IMR-90 (cell line): Measurements from ENCODE around the gene RFX2. TPM values are rescaled to one million over a fixed set of nuclear protein-coding genes. Genes with fewer than 3 reads are reported as not detected.
A peak's percentile ranks its signal among the peaks of the same experiment; 100 is the strongest.

Experiments used
- ATAC-seq: fragments of 200-7000 bp; cut with Tn5 transposase; 2 replicates; pipeline ENCODE4 v1.9.1; 2020; ENCODE audit warnings: low read depth, mild to moderate bottlenecking, moderate library complexity
- BruUV-seq: library from RNA; stranded (reverse); fragments of 400-500 nt; replicated peaks from 2 replicates; lab custom pipeline; 2021; lab: Mats Ljungman, UMichigan
- CTCF ChIA-PET: fragments of 300-600 bp; formaldehyde crosslinking; extraction: SDS; loops from one replicate; lab custom pipeline; 2021; ENCODE audit warnings: antibody characterized with exemption; lab: Yijun Ruan, JAX
- POLR2A ChIA-PET: fragments of 300-600 bp; sonication (Branson Sonifier 250); formaldehyde crosslinking; loops from one replicate; lab custom pipeline; 2022; ENCODE audit warnings: antibody characterized with exemption; ENCODE audit not compliant: unreplicated experiment; lab: Charles Lee
- DNase-seq: peaks from one replicate; pipeline ENCODE4 v3.0.0; 2013
- H2AFZ ChIP-seq: replicated peaks from 2 replicates; pipeline ENCODE3; 2013; ENCODE audit warnings: low read length, mild to moderate bottlenecking; ENCODE audit not compliant: poor library complexity
- H2AK5ac ChIP-seq: 2 replicates; pipeline ENCODE4 v1.6.1; 2013; ENCODE audit warnings: low read depth, low read length, inconsistent platforms
- H2AK9ac ChIP-seq: replicated peaks from 2 replicates; pipeline ENCODE3; 2013; ENCODE audit warnings: mild to moderate bottlenecking, low read depth, low read length, moderate library complexity; ENCODE audit not compliant: poor library complexity
- H2BK120ac ChIP-seq: 2 replicates; pipeline ENCODE4 v1.6.1; 2013; ENCODE audit warnings: low read depth, low read length, inconsistent platforms
- H2BK15ac ChIP-seq: 3 replicates; pipeline ENCODE4 v1.6.1; 2013; ENCODE audit warnings: low read depth, low read length, inconsistent platforms
- H2BK20ac ChIP-seq: 2 replicates; pipeline ENCODE4 v1.6.1; 2013; ENCODE audit warnings: low read depth, mild to moderate bottlenecking, inconsistent platforms, low read length, moderate library complexity
- H2BK5ac ChIP-seq: 2 replicates; pipeline ENCODE4 v1.6.1; 2013; ENCODE audit warnings: mild to moderate bottlenecking, low read depth, low read length, inconsistent platforms; ENCODE audit not compliant: poor library complexity, severe bottlenecking
- H3K14ac ChIP-seq: replicated peaks from 2 replicates; pipeline ENCODE4 v1.6.1; 2013; ENCODE audit warnings: low read depth, low read length, inconsistent platforms
- H3K18ac ChIP-seq: 2 replicates; pipeline ENCODE4 v1.6.1; 2013; ENCODE audit warnings: low read depth, low read length, control low read depth
- H3K23ac ChIP-seq: 2 replicates; pipeline ENCODE4 v1.6.1; 2013; ENCODE audit warnings: low read depth, low read length, inconsistent platforms
- H3K27ac ChIP-seq: 2 replicates; pipeline ENCODE4 v1.5.1; 2013; ENCODE audit warnings: mild to moderate bottlenecking, control low read depth, low read length; ENCODE audit not compliant: insufficient read depth
- H3K27me3 ChIP-seq: 2 replicates; pipeline ENCODE4 v1.6.1; 2013; ENCODE audit warnings: low read length; ENCODE audit not compliant: control insufficient read depth, insufficient read depth
- H3K36me3 ChIP-seq: 2 replicates; pipeline ENCODE4 v1.6.1; 2013; ENCODE audit warnings: low read length, mixed read lengths; ENCODE audit not compliant: control insufficient read depth, insufficient read depth
- H3K4ac ChIP-seq: 2 replicates; pipeline ENCODE4 v1.6.1; 2013; ENCODE audit warnings: low read depth, low read length, inconsistent platforms
- H3K4me1 ChIP-seq: 2 replicates; pipeline ENCODE4 v1.6.1; 2013; ENCODE audit warnings: low read length, mixed read lengths; ENCODE audit not compliant: control insufficient read depth, insufficient read depth
- H3K4me2 ChIP-seq: 2 replicates; pipeline ENCODE4 v1.6.1; 2013; ENCODE audit warnings: low read depth, mild to moderate bottlenecking, control low read depth, low read length, moderate library complexity
- H3K4me3 ChIP-seq: 2 replicates; pipeline ENCODE4 v1.5.1; 2013; ENCODE audit warnings: low read depth, mild to moderate bottlenecking, control low read depth, low read length, moderate library complexity; ENCODE audit not compliant: insufficient read depth
- H3K56ac ChIP-seq: 2 replicates; pipeline ENCODE4 v1.6.1; 2013; ENCODE audit warnings: low read length, inconsistent platforms; ENCODE audit not compliant: insufficient read depth; ENCODE audit errors: extremely low read depth
- H3K79me1 ChIP-seq, 2 experiments: 2 replicates each; pipeline ENCODE4 v1.6.1; 2013; ENCODE audit warnings: low read length in 2 of 2, inconsistent platforms in 1 of 2, low read depth in 1 of 2
- H3K9ac ChIP-seq: 2 replicates; pipeline ENCODE4 v1.6.1; 2013; ENCODE audit warnings: low read depth, low read length, control low read depth
- H3K9me1 ChIP-seq: 2 replicates; pipeline ENCODE4 v1.6.1; 2013; ENCODE audit warnings: low read length, inconsistent platforms; ENCODE audit not compliant: insufficient read depth
- H3K9me3 ChIP-seq: 2 replicates; pipeline ENCODE4 v1.6.1; 2013; ENCODE audit warnings: low read length; ENCODE audit not compliant: control insufficient read depth, insufficient read depth
- H4K20me1 ChIP-seq: 2 replicates; pipeline ENCODE4 v1.6.1; 2013; ENCODE audit warnings: low read length, inconsistent platforms; ENCODE audit not compliant: insufficient read depth
- H4K5ac ChIP-seq: 2 replicates; pipeline ENCODE4 v1.6.1; 2013; ENCODE audit warnings: mild to moderate bottlenecking, low read depth, low read length, control low read depth
- H4K8ac ChIP-seq, 2 experiments: 2 replicates each; pipeline ENCODE4 v1.6.1; 2013; ENCODE audit warnings: low read depth in 2 of 2, low read length in 2 of 2, control low read depth in 1 of 2, inconsistent platforms in 1 of 2
- H4K91ac ChIP-seq: 2 replicates; pipeline ENCODE4 v1.6.1; 2013; ENCODE audit warnings: low read depth, low read length, inconsistent platforms; ENCODE audit not compliant: insufficient read depth
- CHD1 ChIP-seq: IDR thresholded peaks from 2 replicates; pipeline ENCODE4 v1.6.1; 2012; ENCODE audit warnings: low read depth, low read length, improper control_type of control experiment
- MAFK ChIP-seq: IDR thresholded peaks from 2 replicates; pipeline ENCODE4 v1.6.1; 2012; ENCODE audit warnings: low read depth, low read length, improper control_type of control experiment
- MXI1 ChIP-seq: IDR thresholded peaks from 2 replicates; pipeline ENCODE4 v1.6.1; 2012; ENCODE audit warnings: low read depth, mild to moderate bottlenecking, low read length, moderate library complexity, borderline replicate concordance
- NFE2L2 ChIP-seq: fragments of 150-350 bp; IDR thresholded peaks from 2 replicates; pipeline ENCODE4 v1.6.1; 2016; ENCODE audit warnings: low read depth, mild to moderate bottlenecking, low read length
- POLR2A ChIP-seq: IDR thresholded peaks from 2 replicates; pipeline ENCODE4 v1.6.1; 2012; ENCODE audit warnings: mild to moderate bottlenecking, low read depth, low read length
- RAD21 ChIP-seq: IDR thresholded peaks from 2 replicates; pipeline ENCODE4 v1.6.1; 2012; ENCODE audit warnings: low read length, improper control_type of control experiment
- RCOR1 ChIP-seq: IDR thresholded peaks from 2 replicates; pipeline ENCODE4 v1.6.1; 2012; ENCODE audit warnings: mild to moderate bottlenecking, low read length, improper control_type of control experiment; ENCODE audit not compliant: insufficient replicate concordance
- SMC3 ChIP-seq: fragments of 150-350 bp; IDR thresholded peaks from 2 replicates; pipeline ENCODE4 v1.6.1; 2016; ENCODE audit warnings: low read depth, mild to moderate bottlenecking, antibody characterized with exemption, low read length, moderate library complexity
- WGBS, 2 experiments: methylation state at CpG; one replicate each; pipeline versions ENCODE4 v1.1.5 to v1.1.7; 2013; ENCODE audit warnings: missing lambda C conversion rate in 2 of 2; ENCODE audit not compliant: insufficient read length in 1 of 2; ENCODE audit errors: extremely low coverage in 2 of 2; 5-methylcytosine and 5-hydroxymethylcytosine counted together
- dilution Hi-C: fragments of 300-500 bp; cut with HindIII; formaldehyde crosslinking; loops from one replicate; pipeline ENCODE4 v1.14.3; 2018; ENCODE audit warnings: low sequenced_read_pairs; ENCODE audit not compliant: unreplicated experiment
- in situ Hi-C: fragments of 300-500 bp; cut with MboI; formaldehyde crosslinking; loops from 3 replicates; pipeline ENCODE4 v1.14.3; 2019; ENCODE audit warnings: low sequenced_read_pairs, inconsistent platforms, mixed read lengths
- intact Hi-C: fragments of 100-400 bp; cut with micrococcal nuclease; formaldehyde crosslinking; loops from 2 replicates; pipeline ENCODE4 v1.10.0; 2022
- polyA plus RNA-seq, 3 experiments: library from polyadenylated mRNA; depleted of rRNA; stranded (reverse); fragments of >200 nt; gene quantifications; 2 replicates each; pipeline ENCODE4 v1.2.3, GENCODE V29; 2012; ENCODE audit warnings: low replicate concordance in 1 of 3
- total RNA-seq: library from RNA; depleted of rRNA; stranded (reverse); fragments of >200 nt; gene quantifications from 2 replicates; pipeline ENCODE4 v1.2.3, GENCODE V29; 2012
- TF ChIP-seq, protein P1 (sequence below): conservative IDR thresholded peaks from 2 replicates; pipeline ENCODE4 v1.5.1; 2012; ENCODE audit warnings: mild to moderate bottlenecking, low read depth, low read length, improper control_type of control experiment
- TF ChIP-seq, protein P2 (sequence below): fragments of 150-350 bp; IDR thresholded peaks from 2 replicates; pipeline ENCODE4 v1.6.1; 2017; ENCODE audit warnings: mild to moderate bottlenecking, antibody characterized with exemption, low read length, low read depth

The RFX2 gene
- total and polyA plus RNA-seq, 2 of the 4 experiments (the other 2 are of a cell fraction), result 2.2 to 4.9 TPM

DNA sequence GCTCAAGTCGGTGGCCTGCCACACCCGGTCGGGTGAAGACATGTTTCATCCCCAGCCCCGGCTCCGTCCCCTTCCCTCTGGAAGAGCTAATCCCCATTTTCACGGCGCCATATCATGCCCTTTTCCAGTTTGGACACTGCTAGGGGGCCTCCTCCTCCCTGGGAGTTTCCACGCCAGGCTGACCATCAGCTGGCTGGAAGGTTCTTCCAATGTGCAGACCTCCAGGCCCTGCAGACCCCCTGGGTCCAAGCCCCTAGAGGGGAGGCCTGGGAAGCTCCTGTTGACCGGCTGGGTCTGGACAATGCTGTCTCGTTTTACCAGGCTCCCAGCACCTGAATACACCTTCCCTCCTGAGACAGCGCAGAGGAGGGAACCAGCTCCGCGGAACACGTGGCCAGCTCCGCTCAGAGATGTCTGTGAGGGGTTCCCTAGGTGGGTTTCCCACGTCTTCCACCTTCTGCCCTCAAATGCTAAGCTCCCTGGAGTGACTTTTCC, 87.7 kb downstream of the RFX2 start:
- peak overlapping the region; percentile 55 for H3K27ac ChIP-seq
- no peak overlapping the region for H3K23ac ChIP-seq
- H2AK9ac ChIP-seq, result peak overlapping the region; percentile 31
- H2BK5ac ChIP-seq, result peak overlapping the region; percentile 59
- 90% methylated on average over 4 of the region's 16 CpGs; no CpG with 5 or more reads in 1 of the 2 experiments for WGBS, 2 experiments
- no peaks in the 10 kb centered on the region for H3K27me3 ChIP-seq
- no peak overlapping the region for H3K4me3 ChIP-seq
- peak overlapping the region; percentile 47; the same call in 1 of the 2 replicates for H2AK5ac ChIP-seq
- intact Hi-C loops, result loop anchor here (2.0 to 5.0 kb wide), 3 partner anchors 34 to 220 kb away; no protein-coding TSS in a partner anchor
- no peak overlapping the region for H3K56ac ChIP-seq
- H3K79me1 ChIP-seq, result no peaks in the 10 kb centered on the region
- H4K5ac ChIP-seq, result no peak overlapping the region
- peaks cover 9% of the 10 kb centered on the region for H3K4me1 ChIP-seq
- peak; percentile 7; the same call in 1 of the 2 replicates for ATAC-seq
- H3K18ac ChIP-seq, result peak overlapping the region; percentile 1; the same call in 1 of the 2 replicates
- peak overlapping the region; percentile 52; the same call in 1 of the 2 replicates for H2BK20ac ChIP-seq
- dilution Hi-C loops, result no loop called here
- no peaks in the 10 kb centered on the region for H3K36me3 ChIP-seq
- peak overlapping the region; percentile 43 for H3K14ac ChIP-seq
- H4K8ac ChIP-seq, result peak overlapping the region; percentile 38 to 74; a peak in 3 of 4 replicates
- in situ Hi-C loops, result loop anchor here (10.0 kb wide), 1 partner anchor 218 kb away; the partner anchor contains the start of gene NRTN
- 0 out of 2 replicates have a peak overlapping the region, but pooled peaks have one; percentile 1 for H3K9ac ChIP-seq
- H3K4ac ChIP-seq, result peak overlapping the region; percentile 86
- H2BK15ac ChIP-seq, result 0 out of 3 replicates have a peak overlapping the region, but pooled peaks have one; percentile 7
- DNase-seq, result no peak
- ChIA-PET CTCF (interaction anchor here (0.7 to 2.2 kb wide), 5 partner anchors 10 to 219 kb away, joined by 3 to 10 read pairs (median 4); no protein-coding TSS in a partner anchor), POLR2A (no interaction called here)
- H3K4me2 ChIP-seq, result no peak overlapping the region
- peak overlapping the region; percentile 66; the same call in 1 of the 2 replicates for H2BK120ac ChIP-seq
- peak overlapping the region; percentile 91 for H2AFZ ChIP-seq
- H3K9me3 ChIP-seq, result no peaks in the 10 kb centered on the region
- BruUV-seq, result no TSS peak
- peak overlapping the region; percentile 13; the same call in 1 of the 2 replicates for H4K91ac ChIP-seq
- TF ChIP-seq, protein P1, sequence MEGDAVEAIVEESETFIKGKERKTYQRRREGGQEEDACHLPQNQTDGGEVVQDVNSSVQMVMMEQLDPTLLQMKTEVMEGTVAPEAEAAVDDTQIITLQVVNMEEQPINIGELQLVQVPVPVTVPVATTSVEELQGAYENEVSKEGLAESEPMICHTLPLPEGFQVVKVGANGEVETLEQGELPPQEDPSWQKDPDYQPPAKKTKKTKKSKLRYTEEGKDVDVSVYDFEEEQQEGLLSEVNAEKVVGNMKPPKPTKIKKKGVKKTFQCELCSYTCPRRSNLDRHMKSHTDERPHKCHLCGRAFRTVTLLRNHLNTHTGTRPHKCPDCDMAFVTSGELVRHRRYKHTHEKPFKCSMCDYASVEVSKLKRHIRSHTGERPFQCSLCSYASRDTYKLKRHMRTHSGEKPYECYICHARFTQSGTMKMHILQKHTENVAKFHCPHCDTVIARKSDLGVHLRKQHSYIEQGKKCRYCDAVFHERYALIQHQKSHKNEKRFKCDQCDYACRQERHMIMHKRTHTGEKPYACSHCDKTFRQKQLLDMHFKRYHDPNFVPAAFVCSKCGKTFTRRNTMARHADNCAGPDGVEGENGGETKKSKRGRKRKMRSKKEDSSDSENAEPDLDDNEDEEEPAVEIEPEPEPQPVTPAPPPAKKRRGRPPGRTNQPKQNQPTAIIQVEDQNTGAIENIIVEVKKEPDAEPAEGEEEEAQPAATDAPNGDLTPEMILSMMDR, result no peak
- TF ChIP-seq MAFK (no peak), POLR2A (no peak), NFE2L2 (no peak), RAD21 (no peak), SMC3 (no peak), CHD1 (no peak), RCOR1 (no peak), MXI1 (no peak)
- TF ChIP-seq, protein P2, sequence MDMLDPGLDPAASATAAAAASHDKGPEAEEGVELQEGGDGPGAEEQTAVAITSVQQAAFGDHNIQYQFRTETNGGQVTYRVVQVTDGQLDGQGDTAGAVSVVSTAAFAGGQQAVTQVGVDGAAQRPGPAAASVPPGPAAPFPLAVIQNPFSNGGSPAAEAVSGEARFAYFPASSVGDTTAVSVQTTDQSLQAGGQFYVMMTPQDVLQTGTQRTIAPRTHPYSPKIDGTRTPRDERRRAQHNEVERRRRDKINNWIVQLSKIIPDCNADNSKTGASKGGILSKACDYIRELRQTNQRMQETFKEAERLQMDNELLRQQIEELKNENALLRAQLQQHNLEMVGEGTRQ, result no peak
- no peaks in the 10 kb centered on the region for H4K20me1 ChIP-seq
- peaks cover 4% of the 10 kb centered on the region; the same call in 1 of the 2 replicates for H3K9me1 ChIP-seq
